HepG2 (cell line): ENCODE measurements around the gene ITIH3. TPM values are rescaled to one million over a fixed set of nuclear protein-coding genes. Genes with fewer than 3 reads are reported as not detected.

Experiments used
- CENPX ChIP-seq: sonication (generic); formaldehyde crosslinking; IDR thresholded peaks from 2 replicates; pipeline ENCODE4 v1.9.0; 2021; ENCODE audit warnings: mild to moderate bottlenecking, missing genetic modification reagents, moderate library complexity
- LBX2 ChIP-seq: sonication (generic); formaldehyde crosslinking; IDR thresholded peaks from 2 replicates; pipeline ENCODE4 v1.5.0; 2020; ENCODE audit warnings: missing genetic modification reagents, mild to moderate bottlenecking, borderline replicate concordance
- MIXL1 ChIP-seq: IDR thresholded peaks from 2 replicates; pipeline ENCODE4 v1.6.1; 2016
- MLXIP ChIP-seq: sonication (generic); formaldehyde crosslinking; IDR thresholded peaks from 2 replicates; pipeline ENCODE4 v1.9.0; 2021; ENCODE audit warnings: missing genetic modification reagents, borderline replicate concordance
- NR0B2 ChIP-seq: sonication (generic); formaldehyde crosslinking; IDR thresholded peaks from 2 replicates; pipeline ENCODE4 v1.4.0; 2020; ENCODE audit warnings: mild to moderate bottlenecking, missing genetic modification reagents
- NR1H2 ChIP-seq: sonication (generic); formaldehyde crosslinking; IDR thresholded peaks from 2 replicates; pipeline ENCODE4 v1.8.1; 2022; ENCODE audit warnings: low read depth, missing genetic modification reagents, borderline replicate concordance
- PCBP2 ChIP-seq: fragments of 200-400 bp; formaldehyde crosslinking; optimal IDR thresholded peaks from 2 replicates; pipeline ENCODE3; 2018; ENCODE audit warnings: low read length, low read depth; ENCODE audit not compliant: poor library complexity, severe bottlenecking
- PPARG ChIP-seq: conservative IDR thresholded peaks from 2 replicates; pipeline ENCODE4 v1.6.1; 2016; ENCODE audit warnings: missing biosample characterization, missing genetic modification reagents
- STAT6 ChIP-seq: sonication (generic); formaldehyde crosslinking; IDR thresholded peaks from 2 replicates; pipeline ENCODE4 v1.4.0; 2020; ENCODE audit warnings: missing genetic modification reagents, mild to moderate bottlenecking, borderline replicate concordance
- TRAFD1 ChIP-seq: sonication (generic); formaldehyde crosslinking; IDR thresholded peaks from 2 replicates; pipeline ENCODE4 v1.5.1; 2020; ENCODE audit warnings: missing genetic modification reagents, mild to moderate bottlenecking, borderline replicate concordance
- ZBTB3 ChIP-seq: sonication (generic); formaldehyde crosslinking; IDR thresholded peaks from 2 replicates; pipeline ENCODE4 v1.4.0; 2020; ENCODE audit warnings: low read depth, mild to moderate bottlenecking, moderate library complexity, missing genetic modification reagents, borderline replicate concordance
- ZBTB7B ChIP-seq: sonication (generic); formaldehyde crosslinking; IDR thresholded peaks from 2 replicates; pipeline ENCODE4 v1.4.0; 2020; ENCODE audit warnings: missing genetic modification reagents
- ZFP36L1 ChIP-seq: sonication (generic); formaldehyde crosslinking; IDR thresholded peaks from 2 replicates; pipeline ENCODE4 v1.8.0; 2022; ENCODE audit warnings: mild to moderate bottlenecking, missing genetic modification reagents, moderate library complexity
- ZNF589 ChIP-seq: sonication (generic); formaldehyde crosslinking; conservative IDR thresholded peaks from 2 replicates; pipeline ENCODE4 v1.8.0; 2022; ENCODE audit warnings: mild to moderate bottlenecking, moderate library complexity, missing genetic modification reagents
- ZNF747 ChIP-seq: sonication (generic); formaldehyde crosslinking; IDR thresholded peaks from 2 replicates; pipeline ENCODE4 v1.8.1; 2023; ENCODE audit warnings: missing genetic modification reagents, mild to moderate bottlenecking, borderline replicate concordance
- ZUFSP ChIP-seq: sonication (generic); formaldehyde crosslinking; IDR thresholded peaks from 2 replicates; pipeline ENCODE4 v1.9.0; 2021; ENCODE audit warnings: missing genetic modification reagents, mild to moderate bottlenecking, borderline replicate concordance
- polyA plus RNA-seq, 8 experiments: library from polyadenylated mRNA; depleted of rRNA in 3 of 8; stranded (reverse) in 7 of 8; unstranded in 1 of 8; fragments of >200 nt; fragmentation: Illumina TruSeq in 4 of 8; extraction: Trizol in 4 of 8; gene quantifications; 2 replicates each; pipeline versions ENCODE4 v1.2.1 to v1.2.3, GENCODE V29; 2011 to 2016; ENCODE audit warnings: low read depth in 4 of 8, missing spikeins in 1 of 8, mixed read lengths in 1 of 8; ENCODE audit not compliant: insufficient read depth in 1 of 8
- total RNA-seq, 5 experiments: library from RNA; depleted of rRNA; stranded (reverse); fragments of >200 nt; fragmentation: Illumina TruSeq; extraction: Trizol; gene quantifications; 2 replicates each; pipeline ENCODE4 v1.2.3, GENCODE V29; 2016; ENCODE audit warnings: low read depth in 1 of 5

ITIH3 gene
- total and polyA plus RNA-seq, 2 of the 13 experiments (the other 11 are each of a cell fraction or from before 2014, with no cell fraction given) = 105 to 632 TPM

GRCh38 chr3:52774901-52775864 is 19.4 kb upstream of the ITIH3 start (continued):
- TF ChIP-seq ZUFSP (CRISPR knock-in tag) (no peak), LBX2 (no peak), CENPX (no peak), ZNF747 (CRISPR knock-in tag) (peak; percentile 46), ZBTB7B (CRISPR knock-in tag) (peak; percentile 89), ZNF589 (0 out of 2 replicates have a peak, but pooled peaks have one; percentile 67), MLXIP (CRISPR knock-in tag) (no peak), TRAFD1 (no peak), ZBTB3 (CRISPR knock-in tag) (peak; percentile 86; the same call in 1 of the 2 replicates), MIXL1 (CRISPR knock-in tag) (peak; percentile 82), PPARG (CRISPR knock-in tag) (peak; percentile 82), NR0B2 (no peak), NR1H2 (CRISPR knock-in tag) (0 out of 2 replicates have a peak, but pooled peaks have one; percentile 14), PCBP2 (no peak), ZFP36L1 (CRISPR knock-in tag) (no peak), STAT6 (CRISPR knock-in tag) (no peak)
